Kidney (tissue), 14 donors: Measurements from ENCODE around the gene OSBPL8. TPM values are rescaled to one million over a fixed set of nuclear protein-coding genes. Genes with fewer than 3 reads are reported as not detected.

Experiments
- DNase-seq, 5 donors: peaks; one replicate each; pipeline ENCODE4 v3.0.0-alpha.2; 2013 to 2020
- FAIRE-seq: peaks from 2 replicates; lab custom pipeline; 2012; peaks lifted over from hg19 to GRCh38; lab: Jason Lieb, UNC
- H3K27ac ChIP-seq, 2 donors: one replicate each; pipeline ENCODE4 v1.7.0; 2013; ENCODE audit warnings: low read depth in 2 of 2, low read length in 2 of 2, inconsistent platforms in 1 of 2
- H3K27me3 ChIP-seq: one replicate; pipeline ENCODE4 v1.7.1; 2013; ENCODE audit warnings: low read length, inconsistent platforms; ENCODE audit not compliant: control insufficient read depth, insufficient read depth
- H3K36me3 ChIP-seq, 3 donors: one replicate each; pipeline versions ENCODE4 v1.7.0 to v1.7.1; 2013; ENCODE audit warnings: low read length in 3 of 3, control low read depth in 1 of 3, inconsistent platforms in 1 of 3; ENCODE audit not compliant: insufficient read depth in 3 of 3, control insufficient read depth in 2 of 3
- H3K4me1 ChIP-seq, 3 donors: one replicate each; pipeline versions ENCODE4 v1.7.0 to v1.7.1; 2013; ENCODE audit warnings: low read length in 3 of 3, inconsistent platforms in 1 of 3, low read depth in 1 of 3; ENCODE audit not compliant: control insufficient read depth in 2 of 3, insufficient read depth in 2 of 3
- H3K4me3 ChIP-seq, 3 donors: one replicate each; pipeline versions ENCODE4 v1.7.0 to v1.8.1; 2013; ENCODE audit warnings: low read length in 3 of 3, control low read depth in 1 of 3, inconsistent platforms in 1 of 3
- H3K9ac ChIP-seq, 3 donors: one replicate each; pipeline versions ENCODE4 v1.7.0 to v1.7.1; 2013; ENCODE audit warnings: low read length in 3 of 3, control low read depth in 1 of 3, inconsistent platforms in 1 of 3
- H3K9me3 ChIP-seq, 3 donors: one replicate each; pipeline versions ENCODE4 v1.7.0 to v1.7.1; 2013; ENCODE audit warnings: low read length in 3 of 3, control low read depth in 1 of 3, inconsistent platforms in 1 of 3; ENCODE audit not compliant: control insufficient read depth in 2 of 3, insufficient read depth in 1 of 3
- CTCF ChIP-seq: IDR thresholded peaks from 3 replicates; pipeline ENCODE4 v1.5.1; 2012; ENCODE audit warnings: mild to moderate bottlenecking, moderate library complexity, borderline replicate concordance; ENCODE audit not compliant: insufficient read depth; ENCODE audit errors: extremely low read depth
- intact Hi-C: fragments of 100-400 bp; cut with DNase I; formaldehyde crosslinking; loops from one replicate; pipeline ENCODE4 v1.11.1; 2022
- polyA plus RNA-seq: library from polyadenylated mRNA; stranded (reverse); fragments of 350-450 nt; fragmentation: Illumina TruSeq; extraction: RNeasy Lipid Tissue Mini Kit (QIAGEN cat#74804); gene quantifications from one replicate; pipeline ENCODE4 v1.2.3, GENCODE V29; 2014; ENCODE audit warnings: low read depth, low replicate concordance; ENCODE audit not compliant: insufficient read depth
- total RNA-seq: library from RNA; stranded (reverse); fragmentation: NEBNext Ultra II Directional; extraction: Animal tissue kit (Norgen Biotek cat#: 25700); gene quantifications from one replicate; pipeline ENCODE4 v1.2.1, GENCODE V29; 2021
- donor health status: control.
- donor health status: control.
- donor health status: control.
- donor health status: control.
- donor health status: control.
- donor health status: DM: yes; HTN: yes; CAD: no.
- donor health status: Normal renal cell carcinoma (clear cell type).

OSBPL8 gene
- total and polyA plus RNA-seq, 2 donors from 2014 or later: 11.5 to 69.7 TPM

- no peak overlapping the region for H3K4me3 ChIP-seq
- no peaks in the 10 kb centered on the region for H3K27me3 ChIP-seq
- no peaks in the 10 kb centered on the region for H3K4me1 ChIP-seq
- no peak for TF ChIP-seq CTCF
- intact Hi-C loops: no loop called here
- FAIRE-seq: no peak
- peaks cover 0 to 3% (median 2%) of the 10 kb centered on the region in 3 donors for H3K36me3 ChIP-seq
- H3K27ac ChIP-seq: no peak overlapping the region
- no peak for DNase-seq
- no peak overlapping the region for H3K9ac ChIP-seq
- H3K9me3 ChIP-seq: no peaks in the 10 kb centered on the region
These were observed 114.1 kb downstream of the OSBPL8 start for GRCh38 chr12:76445462-76445861.

- Histone ChIP-seq H3K27ac (no peak overlapping the region), H3K27me3 (no peaks in the 10 kb centered on the region), H3K4me3 (no peak overlapping the region), H3K9ac (no peak overlapping the region), H3K36me3 (no peaks in the 10 kb centered on the region), H3K9me3 (no peaks in the 10 kb centered on the region), H3K4me1 (no peaks in the 10 kb centered on the region)
- no peak for FAIRE-seq
- intact Hi-C loops: no loop called here
- no peak for DNase-seq
- TF ChIP-seq CTCF: no peak
These were observed 115.1 kb downstream of the OSBPL8 start for GRCh38 chr12:76444408-76444984.

- no peak for TF ChIP-seq CTCF
- FAIRE-seq (no peak), DNase-seq (no peak)
- Histone ChIP-seq H3K27me3 (no peaks in the 10 kb centered on the region), H3K4me1 (no peaks in the 10 kb centered on the region), H3K4me3 (no peak overlapping the region), H3K27ac (no peak overlapping the region), H3K36me3 (no peaks in the 10 kb centered on the region), H3K9me3 (no peaks in the 10 kb centered on the region), H3K9ac (no peak overlapping the region)
- intact Hi-C loops: no loop called here
These were observed 118.6 kb downstream of the OSBPL8 start for GRCh38 chr12:76441016-76441415.

- Histone ChIP-seq H3K27ac (no peak overlapping the region), H3K4me1 (no peaks in the 10 kb centered on the region), H3K9me3 (peaks cover 0 to 4% (median 3%) of the 10 kb centered on the region in 3 donors), H3K36me3 (no peaks in the 10 kb centered on the region), H3K4me3 (no peak overlapping the region), H3K27me3 (no peaks in the 10 kb centered on the region), H3K9ac (no peak overlapping the region)
- no peak for TF ChIP-seq CTCF
- FAIRE-seq (no peak), DNase-seq (no peak)
- intact Hi-C loops: no loop called here
These were observed 126.8 kb downstream of the OSBPL8 start for GRCh38 chr12:76432733-76433132.
